ENCODE results near the gene TEX19. TPM values are rescaled to one million over a fixed set of nuclear protein-coding genes. Genes with fewer than 3 reads are reported as not detected.

The TEX19 gene
- total and polyA plus RNA-seq, 9 of the 15 experiments (the other 6 are each of a cell fraction or from before 2014, with no cell fraction given) = 0.10 to 4.9 (median 1.9) TPM

- Histone ChIP-seq H3K36me3 (ENCODE audit: control insufficient read depth, insufficient read depth, low read length) (no peaks in the 10 kb centered on the region), H3K27me3 (ENCODE audit: control insufficient read depth in 2 of 2, insufficient read depth in 2 of 2, low read length in 2 of 2) (no peaks in the 10 kb centered on the region), H3K9ac (ENCODE audit: insufficient read depth in 1 of 2, low read depth in 2 of 2, low read length in 2 of 2) (peak overlapping the region; percentile 81 to 93), H3K4me1 (replicated peaks in 1 of 2; ENCODE audit: control insufficient read depth in 2 of 2, insufficient read depth in 2 of 2, low read length in 2 of 2) (peaks cover 43 to 70% of the 10 kb centered on the region in 2 experiments), H3K4me3 (no peak overlapping the region), H2AFZ (ENCODE audit: low read depth, low read length) (peak overlapping the region; percentile 86), H3K9me3 (replicated peaks; ENCODE audit: control insufficient read depth, insufficient read depth, low read depth, low read length) (peaks cover 4% of the 10 kb centered on the region), H3K79me2 (ENCODE audit: control insufficient read depth, insufficient read depth, low read length) (no peaks in the 10 kb centered on the region; the same call in 2 of the 3 replicates), H3K27ac (ENCODE audit: extremely low read depth, low read depth, low read length) (peak overlapping the region; percentile 98), H4K20me1 (replicated peaks; ENCODE audit: control insufficient read depth, insufficient read depth, low read length) (no peaks in the 10 kb centered on the region), H3K4me2 (ENCODE audit: insufficient read depth, low read length) (peak overlapping the region; percentile 57), H3K9me1 (ENCODE audit: control insufficient read depth, insufficient read depth, low read length) (no peaks in the 10 kb centered on the region)
- intact Hi-C loops (cut with micrococcal nuclease) = loop anchor here (10.0 kb wide), 1 partner anchor 310 kb away; the partner anchor contains the start of genes DCXR and RAC3
- ChIA-PET CTCF (ENCODE audit: low intra/inter-chr PET ratio) (no interaction called here), POLR2A (interaction anchor here (0.6 to 2.0 kb wide), 8 partner anchors 8 to 132 kb away, joined by 3 to 8 read pairs (median 4); partner anchors contain the start of genes CCDC57 and SECTM1)
- in situ Hi-C loops (cut with MboI) = no loop called here
- WGBS (ENCODE audit: insufficient coverage, low coverage, missing lambda C conversion rate) = 41% methylated on average over 21 of the region's 24 CpGs
- DNase-seq (ENCODE audit: extremely low read depth in 1 of 4, low spot score in 3 of 4) = peak in 1 of 4 experiments; percentile 41
- FAIRE-seq = no peak
- peak; percentile 38 for ATAC-seq
- TSS peak; percentile 62 for BruUV-seq (replicated peaks)
- TF ChIP-seq, protein P1, sequence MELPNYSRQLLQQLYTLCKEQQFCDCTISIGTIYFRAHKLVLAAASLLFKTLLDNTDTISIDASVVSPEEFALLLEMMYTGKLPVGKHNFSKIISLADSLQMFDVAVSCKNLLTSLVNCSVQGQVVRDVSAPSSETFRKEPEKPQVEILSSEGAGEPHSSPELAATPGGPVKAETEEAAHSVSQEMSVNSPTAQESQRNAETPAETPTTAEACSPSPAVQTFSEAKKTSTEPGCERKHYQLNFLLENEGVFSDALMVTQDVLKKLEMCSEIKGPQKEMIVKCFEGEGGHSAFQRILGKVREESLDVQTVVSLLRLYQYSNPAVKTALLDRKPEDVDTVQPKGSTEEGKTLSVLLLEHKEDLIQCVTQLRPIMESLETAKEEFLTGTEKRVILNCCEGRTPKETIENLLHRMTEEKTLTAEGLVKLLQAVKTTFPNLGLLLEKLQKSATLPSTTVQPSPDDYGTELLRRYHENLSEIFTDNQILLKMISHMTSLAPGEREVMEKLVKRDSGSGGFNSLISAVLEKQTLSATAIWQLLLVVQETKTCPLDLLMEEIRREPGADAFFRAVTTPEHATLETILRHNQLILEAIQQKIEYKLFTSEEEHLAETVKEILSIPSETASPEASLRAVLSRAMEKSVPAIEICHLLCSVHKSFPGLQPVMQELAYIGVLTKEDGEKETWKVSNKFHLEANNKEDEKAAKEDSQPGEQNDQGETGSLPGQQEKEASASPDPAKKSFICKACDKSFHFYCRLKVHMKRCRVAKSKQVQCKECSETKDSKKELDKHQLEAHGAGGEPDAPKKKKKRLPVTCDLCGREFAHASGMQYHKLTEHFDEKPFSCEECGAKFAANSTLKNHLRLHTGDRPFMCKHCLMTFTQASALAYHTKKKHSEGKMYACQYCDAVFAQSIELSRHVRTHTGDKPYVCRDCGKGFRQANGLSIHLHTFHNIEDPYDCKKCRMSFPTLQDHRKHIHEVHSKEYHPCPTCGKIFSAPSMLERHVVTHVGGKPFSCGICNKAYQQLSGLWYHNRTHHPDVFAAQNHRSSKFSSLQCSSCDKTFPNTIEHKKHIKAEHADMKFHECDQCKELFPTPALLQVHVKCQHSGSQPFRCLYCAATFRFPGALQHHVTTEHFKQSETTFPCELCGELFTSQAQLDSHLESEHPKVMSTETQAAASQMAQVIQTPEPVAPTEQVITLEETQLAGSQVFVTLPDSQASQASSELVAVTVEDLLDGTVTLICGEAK (IDR thresholded peaks at IDR 0.05) = 0 out of 2 replicates have a peak, but pooled peaks have one; percentile 33
- TF ChIP-seq, protein P1 (CRISPR knock-in tag; IDR thresholded peaks at IDR 0.05) = no peak
- TF ChIP-seq ZNF445 (CRISPR knock-in tag; IDR thresholded peaks at IDR 0.05; ENCODE audit: low read depth) (no peak), POLR2G (IDR thresholded peaks at IDR 0.05; ENCODE audit: low read depth, low read length) (peak; percentile 51; the same call in 1 of the 2 replicates), GTF2A2 (tag; IDR thresholded peaks at IDR 0.05) (0 out of 2 replicates have a peak, but pooled peaks have one; percentile 54), OTX1 (CRISPR knock-in tag; IDR thresholded peaks at IDR 0.05) (0 out of 2 replicates have a peak, but pooled peaks have one; percentile 36), MYC (IDR thresholded peaks at IDR 0.05; ENCODE audit: low read depth, low read length) (no peak), MYC (CRISPR knock-in tag; IDR thresholded peaks at IDR 0.05; ENCODE audit: borderline replicate concordance, low read depth) (peak; percentile 24; the same call in 1 of the 2 replicates)
- TF ChIP-seq, protein P2, sequence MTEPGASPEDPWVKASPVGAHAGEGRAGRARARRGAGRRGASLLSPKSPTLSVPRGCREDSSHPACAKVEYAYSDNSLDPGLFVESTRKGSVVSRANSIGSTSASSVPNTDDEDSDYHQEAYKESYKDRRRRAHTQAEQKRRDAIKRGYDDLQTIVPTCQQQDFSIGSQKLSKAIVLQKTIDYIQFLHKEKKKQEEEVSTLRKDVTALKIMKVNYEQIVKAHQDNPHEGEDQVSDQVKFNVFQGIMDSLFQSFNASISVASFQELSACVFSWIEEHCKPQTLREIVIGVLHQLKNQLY (CRISPR knock-in tag; conservative IDR thresholded peaks at IDR 0.05) = 0 out of 4 replicates have a peak, but pooled peaks of 1 of the 2 experiments have one; percentile 58
- TF ChIP-seq, protein P3, sequence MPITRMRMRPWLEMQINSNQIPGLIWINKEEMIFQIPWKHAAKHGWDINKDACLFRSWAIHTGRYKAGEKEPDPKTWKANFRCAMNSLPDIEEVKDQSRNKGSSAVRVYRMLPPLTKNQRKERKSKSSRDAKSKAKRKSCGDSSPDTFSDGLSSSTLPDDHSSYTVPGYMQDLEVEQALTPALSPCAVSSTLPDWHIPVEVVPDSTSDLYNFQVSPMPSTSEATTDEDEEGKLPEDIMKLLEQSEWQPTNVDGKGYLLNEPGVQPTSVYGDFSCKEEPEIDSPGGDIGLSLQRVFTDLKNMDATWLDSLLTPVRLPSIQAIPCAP (CRISPR knock-in tag; IDR thresholded peaks at IDR 0.05; ENCODE audit: borderline replicate concordance) = no peak
Observed at GRCh38 chr17:82344175-82344907, 14.7 kb upstream of the TEX19 start.
